GM13977 (cell line): ENCODE results near the gene NSF.
"Not testable (repeated sequence)": the region's sequence is repeated elsewhere in the genome, so short reads cannot be mapped to it uniquely, and the experiment has no call there.

Experiments used
- DNase-seq: peaks from one replicate; pipeline ENCODE4 v3.0.0; 2012; ENCODE audit warnings: low spot score
- in situ Hi-C: fragments of 300-500 bp; cut with MboI; formaldehyde crosslinking; loops from one replicate; pipeline ENCODE4 v1.12.0; 2022; ENCODE audit warnings: low sequenced_read_pairs, low pct_unique_long_range_greater_than_20kb, mixed read lengths, inconsistent platforms; ENCODE audit not compliant: unreplicated experiment

The NSF gene

GRCh38 chr17:46618975-46619374 lies 28.5 kb downstream of the NSF start:
- in situ Hi-C loops, DNase-seq: not testable (repeated sequence)

- DNase-seq, in situ Hi-C loops: not testable (repeated sequence)
Measured at GRCh38 chr17:46623790-46624189, 33.3 kb downstream of the NSF start.

GRCh38 chr17:46624726-46625125 lies 34.3 kb downstream of the NSF start:
- in situ Hi-C loops, DNase-seq: not testable (repeated sequence)

GRCh38 chr17:46627452-46627851 lies 37.0 kb downstream of the NSF start:
- DNase-seq, in situ Hi-C loops: not testable (repeated sequence)

GRCh38 chr17:46628753-46629436 lies 38.4 kb downstream of the NSF start:
- DNase-seq, in situ Hi-C loops: not testable (repeated sequence)

GRCh38 chr17:46632146-46632545 lies 41.7 kb downstream of the NSF start:
- DNase-seq, in situ Hi-C loops: not testable (repeated sequence)

GRCh38 chr17:46634844-46635243 lies 44.4 kb downstream of the NSF start:
- DNase-seq, in situ Hi-C loops: not testable (repeated sequence)

GRCh38 chr17:46641861-46642656 lies 51.6 kb downstream of the NSF start:
- DNase-seq, in situ Hi-C loops: not testable (repeated sequence)

GRCh38 chr17:46647251-46647650 lies 56.8 kb downstream of the NSF start:
- in situ Hi-C loops, DNase-seq: not testable (repeated sequence)

GRCh38 chr17:46647688-46648278 lies 57.3 kb downstream of the NSF start:
- in situ Hi-C loops, DNase-seq: not testable (repeated sequence)

GRCh38 chr17:46649246-46649645 lies 58.8 kb downstream of the NSF start:
- DNase-seq, in situ Hi-C loops: not testable (repeated sequence)

- in situ Hi-C loops, DNase-seq: not testable (repeated sequence)
Measured at GRCh38 chr17:46652024-46652643, 61.7 kb downstream of the NSF start.

- DNase-seq, in situ Hi-C loops: not testable (repeated sequence)
Measured at GRCh38 chr17:46658235-46658634, 67.8 kb downstream of the NSF start.

GRCh38 chr17:46659702-46660101 lies 69.2 kb downstream of the NSF start:
- DNase-seq, in situ Hi-C loops: not testable (repeated sequence)

GRCh38 chr17:46663123-46663522 lies 72.7 kb downstream of the NSF start:
- in situ Hi-C loops, DNase-seq: not testable (repeated sequence)

- in situ Hi-C loops, DNase-seq: not testable (repeated sequence)
Measured at GRCh38 chr17:46663552-46663951, 73.1 kb downstream of the NSF start.

GRCh38 chr17:46665969-46666368 lies 75.5 kb downstream of the NSF start:
- in situ Hi-C loops, DNase-seq: not testable (repeated sequence)

- in situ Hi-C loops, DNase-seq: not testable (repeated sequence)
Measured at GRCh38 chr17:46670789-46671188, 80.3 kb downstream of the NSF start.
